MM.1S (cell line): ENCODE data around the gene NACA2.

Source experiments
- EZH2 ChIP-seq: fragments of 300-600 bp; sonication (generic); optimal IDR thresholded peaks from 2 replicates; pipeline ENCODE3; 2017; ENCODE audit warnings: low read depth, mild to moderate bottlenecking, antibody characterized with exemption, low read length, mixed read lengths
- TF ChIP-seq, protein P1 (sequence below): fragments of 300-600 bp; sonication (generic); IDR thresholded peaks from 2 replicates; pipeline ENCODE4 v1.5.1; 2016; ENCODE audit warnings: antibody characterized with exemption, low read length, mixed read lengths

DNA sequence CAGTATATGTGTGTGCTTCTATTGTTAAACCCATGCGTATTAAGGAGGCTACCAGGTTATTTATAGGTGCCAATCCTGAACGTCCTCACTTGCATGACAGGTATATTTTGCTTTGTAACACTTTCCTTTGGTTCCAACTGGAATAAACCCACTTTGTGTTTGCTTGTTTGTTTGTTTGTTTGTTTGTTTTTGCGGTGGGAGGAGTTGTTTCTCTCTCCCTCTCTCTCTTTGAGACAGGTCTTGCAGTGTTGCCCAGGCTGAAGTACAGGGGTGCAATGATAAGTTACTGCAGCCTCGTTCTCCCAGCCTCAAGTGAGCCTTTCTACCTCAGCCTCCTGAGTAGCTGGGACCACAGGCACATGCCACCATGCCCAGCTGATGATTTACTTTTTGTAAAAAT is 28.7 kb downstream of the NACA2 start:
- TF ChIP-seq, protein P1, sequence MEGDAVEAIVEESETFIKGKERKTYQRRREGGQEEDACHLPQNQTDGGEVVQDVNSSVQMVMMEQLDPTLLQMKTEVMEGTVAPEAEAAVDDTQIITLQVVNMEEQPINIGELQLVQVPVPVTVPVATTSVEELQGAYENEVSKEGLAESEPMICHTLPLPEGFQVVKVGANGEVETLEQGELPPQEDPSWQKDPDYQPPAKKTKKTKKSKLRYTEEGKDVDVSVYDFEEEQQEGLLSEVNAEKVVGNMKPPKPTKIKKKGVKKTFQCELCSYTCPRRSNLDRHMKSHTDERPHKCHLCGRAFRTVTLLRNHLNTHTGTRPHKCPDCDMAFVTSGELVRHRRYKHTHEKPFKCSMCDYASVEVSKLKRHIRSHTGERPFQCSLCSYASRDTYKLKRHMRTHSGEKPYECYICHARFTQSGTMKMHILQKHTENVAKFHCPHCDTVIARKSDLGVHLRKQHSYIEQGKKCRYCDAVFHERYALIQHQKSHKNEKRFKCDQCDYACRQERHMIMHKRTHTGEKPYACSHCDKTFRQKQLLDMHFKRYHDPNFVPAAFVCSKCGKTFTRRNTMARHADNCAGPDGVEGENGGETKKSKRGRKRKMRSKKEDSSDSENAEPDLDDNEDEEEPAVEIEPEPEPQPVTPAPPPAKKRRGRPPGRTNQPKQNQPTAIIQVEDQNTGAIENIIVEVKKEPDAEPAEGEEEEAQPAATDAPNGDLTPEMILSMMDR = no peak
- no peak for TF ChIP-seq EZH2
